ENCODE results near the gene MYO1E.

MYO1E gene

GRCh38 chr15:59279023-59279422 is 93.6 kb downstream of the MYO1E start:
- TF ChIP-seq SPI1 (IDR thresholded peaks at IDR 0.05; ENCODE audit: low read depth, low read length), result no peak
- TF ChIP-seq TAF1 (IDR thresholded peaks at IDR 0.05; ENCODE audit: low read depth, low read length), result no peak
- no peak for TF ChIP-seq PAX5 (IDR thresholded peaks at IDR 0.05; ENCODE audit: insufficient read depth, low read length, severe bottlenecking)
- TF ChIP-seq POLR2A (IDR thresholded peaks at IDR 0.05; ENCODE audit: low read depth, low read length), result no peak
- TF ChIP-seq POU2F2 (IDR thresholded peaks at IDR 0.05; ENCODE audit: low read depth, low read length), result no peak
- TF ChIP-seq POLR2AphosphoS5 (IDR thresholded peaks at IDR 0.05; ENCODE audit: low read depth, low read length), result no peak
- FAIRE-seq, result no peak
- no peak for DNase-seq (ENCODE audit: insufficient read length, low spot score)

- FAIRE-seq (no peak), DNase-seq (ENCODE audit: insufficient read length, low spot score) (no peak)
- TF ChIP-seq POLR2A (IDR thresholded peaks at IDR 0.05; ENCODE audit: low read depth, low read length), result no peak
- TF ChIP-seq TAF1 (IDR thresholded peaks at IDR 0.05; ENCODE audit: low read depth, low read length), result no peak
- no peak for TF ChIP-seq POLR2AphosphoS5 (IDR thresholded peaks at IDR 0.05; ENCODE audit: low read depth, low read length)
- no peak for TF ChIP-seq PAX5 (IDR thresholded peaks at IDR 0.05; ENCODE audit: insufficient read depth, low read length, severe bottlenecking)
- no peak for TF ChIP-seq POU2F2 (IDR thresholded peaks at IDR 0.05; ENCODE audit: low read depth, low read length)
- no peak for TF ChIP-seq SPI1 (IDR thresholded peaks at IDR 0.05; ENCODE audit: low read depth, low read length)
Observed at GRCh38 chr15:59278120-59278519, 94.6 kb downstream of the MYO1E start.

- FAIRE-seq, result no peak
- TF ChIP-seq PAX5 (IDR thresholded peaks at IDR 0.05; ENCODE audit: insufficient read depth, low read length, severe bottlenecking) (no peak), SPI1 (IDR thresholded peaks at IDR 0.05; ENCODE audit: low read depth, low read length) (no peak), POLR2AphosphoS5 (IDR thresholded peaks at IDR 0.05; ENCODE audit: low read depth, low read length) (no peak), POU2F2 (IDR thresholded peaks at IDR 0.05; ENCODE audit: low read depth, low read length) (no peak), TAF1 (IDR thresholded peaks at IDR 0.05; ENCODE audit: low read depth, low read length) (no peak), POLR2A (IDR thresholded peaks at IDR 0.05; ENCODE audit: low read depth, low read length) (no peak)
- no peak for DNase-seq (ENCODE audit: insufficient read length, low spot score)
Observed at GRCh38 chr15:59276225-59277178, 96.2 kb downstream of the MYO1E start.

- DNase-seq (ENCODE audit: insufficient read length, low spot score) (no peak), FAIRE-seq (peak; percentile 86)
- TF ChIP-seq TAF1 (IDR thresholded peaks at IDR 0.05; ENCODE audit: low read depth, low read length) (no peak), POLR2AphosphoS5 (IDR thresholded peaks at IDR 0.05; ENCODE audit: low read depth, low read length) (no peak), SPI1 (IDR thresholded peaks at IDR 0.05; ENCODE audit: low read depth, low read length) (peak; percentile 19; the same call in 1 of the 2 replicates)
Observed at GRCh38 chr15:59274126-59274970, 98.3 kb downstream of the MYO1E start.

GRCh38 chr15:59273234-59273633 is 99.4 kb downstream of the MYO1E start:
- FAIRE-seq (no peak), DNase-seq (ENCODE audit: insufficient read length, low spot score) (no peak)
- no peak for TF ChIP-seq POU2F2 (IDR thresholded peaks at IDR 0.05; ENCODE audit: low read depth, low read length)
- TF ChIP-seq POLR2A (IDR thresholded peaks at IDR 0.05; ENCODE audit: low read depth, low read length), result no peak
- TF ChIP-seq SPI1 (IDR thresholded peaks at IDR 0.05; ENCODE audit: low read depth, low read length), result no peak
- no peak for TF ChIP-seq POLR2AphosphoS5 (IDR thresholded peaks at IDR 0.05; ENCODE audit: low read depth, low read length)
- no peak for TF ChIP-seq TAF1 (IDR thresholded peaks at IDR 0.05; ENCODE audit: low read depth, low read length)
- no peak for TF ChIP-seq PAX5 (IDR thresholded peaks at IDR 0.05; ENCODE audit: insufficient read depth, low read length, severe bottlenecking)

- FAIRE-seq (no peak), DNase-seq (ENCODE audit: insufficient read length, low spot score) (no peak)
- TF ChIP-seq POLR2AphosphoS5 (IDR thresholded peaks at IDR 0.05; ENCODE audit: low read depth, low read length), result no peak
- no peak for TF ChIP-seq TAF1 (IDR thresholded peaks at IDR 0.05; ENCODE audit: low read depth, low read length)
- no peak for TF ChIP-seq SPI1 (IDR thresholded peaks at IDR 0.05; ENCODE audit: low read depth, low read length)
- no peak for TF ChIP-seq POU2F2 (IDR thresholded peaks at IDR 0.05; ENCODE audit: low read depth, low read length)
- TF ChIP-seq PAX5 (IDR thresholded peaks at IDR 0.05; ENCODE audit: insufficient read depth, low read length, severe bottlenecking), result no peak
- no peak for TF ChIP-seq POLR2A (IDR thresholded peaks at IDR 0.05; ENCODE audit: low read depth, low read length)
Observed at GRCh38 chr15:59271595-59272201, 101.0 kb downstream of the MYO1E start.

GRCh38 chr15:59268852-59269407 is 103.7 kb downstream of the MYO1E start:
- DNase-seq (ENCODE audit: insufficient read length, low spot score), result no peak
- FAIRE-seq, result peak; percentile 28
- TF ChIP-seq SPI1 (IDR thresholded peaks at IDR 0.05; ENCODE audit: low read depth, low read length), result no peak
- TF ChIP-seq POLR2A (IDR thresholded peaks at IDR 0.05; ENCODE audit: low read depth, low read length), result no peak
- no peak for TF ChIP-seq POU2F2 (IDR thresholded peaks at IDR 0.05; ENCODE audit: low read depth, low read length)
- no peak for TF ChIP-seq TAF1 (IDR thresholded peaks at IDR 0.05; ENCODE audit: low read depth, low read length)
- TF ChIP-seq POLR2AphosphoS5 (IDR thresholded peaks at IDR 0.05; ENCODE audit: low read depth, low read length), result no peak
- no peak for TF ChIP-seq PAX5 (IDR thresholded peaks at IDR 0.05; ENCODE audit: insufficient read depth, low read length, severe bottlenecking)

- DNase-seq (ENCODE audit: insufficient read length, low spot score) (no peak), FAIRE-seq (no peak)
- TF ChIP-seq PAX5 (IDR thresholded peaks at IDR 0.05; ENCODE audit: insufficient read depth, low read length, severe bottlenecking) (no peak), POLR2AphosphoS5 (IDR thresholded peaks at IDR 0.05; ENCODE audit: low read depth, low read length) (no peak), POU2F2 (IDR thresholded peaks at IDR 0.05; ENCODE audit: low read depth, low read length) (no peak), SPI1 (IDR thresholded peaks at IDR 0.05; ENCODE audit: low read depth, low read length) (no peak), TAF1 (IDR thresholded peaks at IDR 0.05; ENCODE audit: low read depth, low read length) (no peak), POLR2A (IDR thresholded peaks at IDR 0.05; ENCODE audit: low read depth, low read length) (no peak)
Observed at GRCh38 chr15:59268168-59268851, 104.4 kb downstream of the MYO1E start.
